Astrocyte of the spinal cord (primary cell): Measurements from ENCODE around the gene ICAM1.

Experiments
- DNase-seq: peaks from one replicate; pipeline ENCODE4 v3.0.0; 2011; ENCODE audit warnings: low read depth, low spot score
- H3K4me3 ChIP-seq: 2 replicates; pipeline ENCODE4 v1.5.1; 2011; ENCODE audit warnings: low read depth, mild to moderate bottlenecking, low read length, moderate library complexity
- in situ Hi-C: cut with HindIII; loops from 2 replicates; pipeline ENCODE4 v1.10.0; 2017; ENCODE audit warnings: low sequenced_read_pairs
- TF ChIP-seq, protein P1 (sequence below): IDR thresholded peaks from 2 replicates; pipeline ENCODE4 v1.5.1; 2012; ENCODE audit warnings: low read depth, mild to moderate bottlenecking, low read length, inconsistent platforms

The ICAM1 gene

DNA sequence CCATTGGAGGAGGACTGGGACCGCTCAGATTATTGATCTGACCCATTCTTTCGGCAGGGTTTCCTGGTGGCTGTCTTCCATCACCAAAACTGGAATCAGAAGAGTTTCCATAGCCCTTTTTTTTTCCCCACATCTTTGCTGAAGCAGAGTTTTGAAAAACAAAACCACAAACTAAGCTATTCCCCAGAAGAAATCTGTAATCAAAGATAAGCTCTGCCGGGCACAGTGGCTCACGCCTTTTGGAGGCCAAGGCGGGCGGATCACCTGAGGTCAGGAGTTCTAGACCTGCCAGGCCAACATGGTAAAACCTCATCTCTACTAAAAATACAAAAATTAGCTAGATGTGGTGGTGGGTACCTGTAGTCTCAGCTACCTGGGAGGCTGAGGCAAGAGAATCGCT lies 4.2 kb upstream of the ICAM1 start:
- in situ Hi-C loops: no loop called here
- TF ChIP-seq, protein P1, sequence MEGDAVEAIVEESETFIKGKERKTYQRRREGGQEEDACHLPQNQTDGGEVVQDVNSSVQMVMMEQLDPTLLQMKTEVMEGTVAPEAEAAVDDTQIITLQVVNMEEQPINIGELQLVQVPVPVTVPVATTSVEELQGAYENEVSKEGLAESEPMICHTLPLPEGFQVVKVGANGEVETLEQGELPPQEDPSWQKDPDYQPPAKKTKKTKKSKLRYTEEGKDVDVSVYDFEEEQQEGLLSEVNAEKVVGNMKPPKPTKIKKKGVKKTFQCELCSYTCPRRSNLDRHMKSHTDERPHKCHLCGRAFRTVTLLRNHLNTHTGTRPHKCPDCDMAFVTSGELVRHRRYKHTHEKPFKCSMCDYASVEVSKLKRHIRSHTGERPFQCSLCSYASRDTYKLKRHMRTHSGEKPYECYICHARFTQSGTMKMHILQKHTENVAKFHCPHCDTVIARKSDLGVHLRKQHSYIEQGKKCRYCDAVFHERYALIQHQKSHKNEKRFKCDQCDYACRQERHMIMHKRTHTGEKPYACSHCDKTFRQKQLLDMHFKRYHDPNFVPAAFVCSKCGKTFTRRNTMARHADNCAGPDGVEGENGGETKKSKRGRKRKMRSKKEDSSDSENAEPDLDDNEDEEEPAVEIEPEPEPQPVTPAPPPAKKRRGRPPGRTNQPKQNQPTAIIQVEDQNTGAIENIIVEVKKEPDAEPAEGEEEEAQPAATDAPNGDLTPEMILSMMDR: no peak
- H3K4me3 ChIP-seq: no peak overlapping the region
- no peak for DNase-seq

DNA sequence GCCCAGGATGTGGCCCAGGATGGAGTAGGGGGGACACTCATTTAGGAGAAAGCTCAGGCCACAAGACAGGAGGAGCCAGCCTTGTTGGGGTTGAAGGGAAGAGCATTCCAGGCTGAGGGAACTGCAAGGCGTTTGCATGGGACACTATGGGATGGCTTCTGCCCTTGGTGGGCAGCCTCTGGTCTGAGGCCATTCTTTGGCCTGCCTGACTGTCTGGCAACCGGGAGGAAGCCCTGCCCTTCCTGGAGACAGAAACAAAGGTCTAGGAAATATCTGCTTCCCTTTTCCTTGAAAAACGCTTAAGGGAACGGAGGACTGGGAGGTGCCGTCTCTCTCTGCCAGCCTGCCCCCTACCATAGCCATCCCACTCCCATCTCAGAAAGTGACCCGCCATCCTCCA lies 2.8 kb upstream of the ICAM1 start:
- no peak for DNase-seq
- TF ChIP-seq, protein P1: no peak
- in situ Hi-C loops: no loop called here
- H3K4me3 ChIP-seq: no peak overlapping the region

DNA sequence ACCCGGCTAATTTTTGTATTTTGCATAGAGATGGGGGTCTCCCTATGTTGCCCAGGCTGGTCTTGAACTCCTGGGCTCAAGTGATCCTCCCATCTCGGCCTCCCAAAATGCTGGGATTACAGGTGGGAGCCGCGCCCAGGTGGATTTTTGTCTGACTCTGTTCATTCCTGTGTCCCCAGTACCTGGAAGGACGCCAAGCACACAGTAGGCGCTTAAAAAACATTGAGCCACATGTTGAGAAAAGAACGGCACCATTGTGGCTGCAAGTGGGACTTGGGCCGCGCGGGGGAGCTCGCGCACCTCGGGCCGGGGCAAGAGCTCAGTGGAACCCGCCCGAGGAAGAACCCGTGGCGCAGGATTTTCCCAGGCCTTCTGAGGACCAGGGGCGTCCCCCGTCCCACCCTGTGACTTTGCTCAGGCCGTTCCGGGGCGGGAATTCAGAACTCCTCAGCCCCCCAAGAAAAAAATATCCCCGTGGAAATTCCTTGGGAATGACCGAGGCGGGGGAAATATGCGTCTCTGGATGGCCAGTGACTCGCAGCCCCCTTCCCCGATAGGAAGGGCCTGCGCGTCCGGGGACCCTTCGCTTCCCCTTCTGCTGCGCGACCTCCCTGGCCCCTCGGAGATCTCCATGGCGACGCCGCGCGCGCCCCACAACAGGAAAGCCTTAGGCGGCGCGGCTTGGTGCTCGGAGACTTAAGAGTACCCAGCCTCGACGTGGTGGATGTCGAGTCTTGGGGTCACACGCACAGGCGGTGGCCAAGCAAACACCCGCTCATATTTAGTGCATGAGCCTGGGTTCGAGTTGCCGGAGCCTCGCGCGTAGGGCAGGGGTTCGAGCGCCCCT lies 1.4 kb upstream of the ICAM1 start:
- in situ Hi-C loops: no loop called here
- TF ChIP-seq, protein P1: peak; percentile 95
- peak overlapping the region; percentile 14 for H3K4me3 ChIP-seq

DNA sequence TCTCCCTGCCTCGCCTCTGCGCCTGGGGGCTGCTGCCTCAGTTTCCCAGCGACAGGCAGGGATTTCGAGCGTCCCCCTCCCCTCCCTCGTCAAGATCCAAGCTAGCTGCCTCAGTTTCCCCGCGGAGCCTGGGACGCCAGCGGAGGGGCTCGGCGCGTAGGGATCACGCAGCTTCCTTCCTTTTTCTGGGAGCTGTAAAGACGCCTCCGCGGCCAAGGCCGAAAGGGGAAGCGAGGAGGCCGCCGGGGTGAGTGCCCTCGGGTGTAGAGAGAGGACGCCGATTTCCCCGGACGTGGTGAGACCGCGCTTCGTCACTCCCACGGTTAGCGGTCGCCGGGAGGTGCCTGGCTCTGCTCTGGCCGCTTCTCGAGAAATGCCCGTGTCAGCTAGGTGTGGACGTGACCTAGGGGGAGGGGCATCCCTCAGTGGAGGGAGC lies 722 bp upstream of the ICAM1 start:
- in situ Hi-C loops: no loop called here
- DNase-seq: no peak
- TF ChIP-seq, protein P1: no peak
- peak overlapping the region; percentile 21 for H3K4me3 ChIP-seq

More for the DNA sequence above, 1.4 kb upstream of the ICAM1 start:
- DNase-seq: peak; percentile 74

DNA sequence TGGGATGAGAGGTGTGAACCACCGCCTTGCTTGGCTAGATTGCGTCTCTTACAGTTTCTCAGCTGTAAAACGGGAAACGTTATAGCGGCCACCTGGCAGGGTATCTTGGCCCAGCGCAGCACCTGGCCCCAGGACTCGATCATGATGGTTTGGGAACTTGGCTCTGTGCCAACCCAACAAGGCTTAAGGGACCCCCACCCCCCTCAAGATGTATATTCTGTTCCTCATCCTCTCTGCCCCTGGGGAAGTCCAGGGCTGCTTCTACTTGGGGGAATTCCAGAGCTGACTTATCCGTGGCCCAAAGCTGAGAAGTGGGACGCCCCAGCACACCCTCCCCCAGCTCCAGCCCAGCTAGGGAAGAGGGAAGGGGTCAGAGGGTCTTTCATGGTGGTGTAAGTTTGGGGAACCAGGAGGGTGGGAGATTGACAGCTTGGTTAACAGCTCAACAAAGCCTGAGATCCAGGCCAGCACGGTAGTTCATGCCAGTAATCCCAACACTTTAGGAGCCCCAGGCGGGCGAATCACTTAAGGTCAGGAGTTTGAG lies 695 bp downstream of the ICAM1 start:
- in situ Hi-C loops: no loop called here
- TF ChIP-seq, protein P1: no peak
- no peak for DNase-seq
- H3K4me3 ChIP-seq: no peak overlapping the region

DNA sequence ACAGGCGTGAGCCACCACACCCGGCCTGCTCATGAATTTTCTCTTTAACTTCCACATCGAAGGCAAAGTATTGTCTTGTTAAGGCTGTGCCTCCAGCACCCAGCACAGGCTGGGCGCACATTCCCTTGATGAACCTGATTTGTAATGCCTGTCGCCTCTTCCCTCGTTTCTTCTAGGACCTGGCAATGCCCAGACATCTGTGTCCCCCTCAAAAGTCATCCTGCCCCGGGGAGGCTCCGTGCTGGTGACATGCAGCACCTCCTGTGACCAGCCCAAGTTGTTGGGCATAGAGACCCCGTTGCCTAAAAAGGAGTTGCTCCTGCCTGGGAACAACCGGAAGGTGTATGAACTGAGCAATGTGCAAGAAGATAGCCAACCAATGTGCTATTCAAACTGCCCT lies 3.7 kb downstream of the ICAM1 start:
- no peak overlapping the region for H3K4me3 ChIP-seq
- in situ Hi-C loops: no loop called here
- TF ChIP-seq, protein P1: no peak
- no peak for DNase-seq
